H1 (cell line): ENCODE results near the gene JMJD1C. TPM values are rescaled to one million over a fixed set of nuclear protein-coding genes. Genes with fewer than 3 reads are reported as not detected.

ENCODE experiments used
- POU5F1 ChIP-seq: IDR thresholded peaks from 2 replicates; pipeline ENCODE4 v1.6.1; 2011; ENCODE audit warnings: low read depth, mild to moderate bottlenecking, low read length, moderate library complexity
- polyA plus RNA-seq, 7 experiments: library from polyadenylated mRNA; depleted of rRNA in 3 of 7; stranded (reverse) in 5 of 7; unstranded in 2 of 7; fragments of >200 nt in 5 of 7; fragments of 200-250 nt in 2 of 7; gene quantifications; 1 replicate in 5 of 7; 2 replicates in 1 of 7; 4 replicates in 1 of 7; pipeline versions ENCODE4 v1.2.1 to v1.2.3, GENCODE V29; 2011 to 2013; ENCODE audit warnings: missing spikeins in 2 of 7, mixed read lengths in 2 of 7
- total RNA-seq: library from RNA; stranded (reverse); fragmentation: NEBNext Ultra II Directional; extraction: Animal tissue kit (Norgen Biotek cat#: 25700); gene quantifications from 2 replicates; pipeline ENCODE4 v1.2.1, GENCODE V29; 2021

JMJD1C gene
- total and polyA plus RNA-seq, 2 of the 8 experiments (the other 6 are each of a cell fraction or from before 2014, with no cell fraction given): 54.5 to 210 TPM

DNA sequence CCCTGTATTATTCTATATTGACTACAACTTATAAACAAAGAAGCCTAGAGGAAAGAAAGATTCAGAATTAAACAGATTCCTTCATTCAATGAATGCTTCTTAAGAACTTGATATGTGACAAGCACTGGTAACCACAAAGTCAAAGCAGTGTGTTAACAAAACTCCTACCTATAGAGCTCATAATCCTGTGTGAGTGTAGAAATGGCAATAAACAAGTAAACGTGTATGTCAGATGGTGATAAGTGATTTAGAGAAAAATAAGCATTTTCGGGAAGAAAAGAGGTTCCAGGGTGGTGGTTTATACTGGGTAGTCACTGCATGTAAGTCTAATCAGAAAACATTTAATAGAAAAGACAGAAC, 141.3 kb downstream of the JMJD1C start (continued):
- no peak for TF ChIP-seq POU5F1
- TF ChIP-seq, all 59 proteins: peak for 0
